HG03280 (cell line): ENCODE results near the gene TMEM115.

Experiments used
- ATAC-seq: cut with Tn5 transposase; IDR thresholded peaks from one replicate; pipeline ENCODE4 v1.9.1; 2021; ENCODE audit warnings: mild to moderate bottlenecking, moderate library complexity; ENCODE audit not compliant: unreplicated experiment

The TMEM115 gene

GRCh38 chr3:50334339-50335075 lies 24.8 kb downstream of the TMEM115 start:
- ATAC-seq = no peak

DNA sequence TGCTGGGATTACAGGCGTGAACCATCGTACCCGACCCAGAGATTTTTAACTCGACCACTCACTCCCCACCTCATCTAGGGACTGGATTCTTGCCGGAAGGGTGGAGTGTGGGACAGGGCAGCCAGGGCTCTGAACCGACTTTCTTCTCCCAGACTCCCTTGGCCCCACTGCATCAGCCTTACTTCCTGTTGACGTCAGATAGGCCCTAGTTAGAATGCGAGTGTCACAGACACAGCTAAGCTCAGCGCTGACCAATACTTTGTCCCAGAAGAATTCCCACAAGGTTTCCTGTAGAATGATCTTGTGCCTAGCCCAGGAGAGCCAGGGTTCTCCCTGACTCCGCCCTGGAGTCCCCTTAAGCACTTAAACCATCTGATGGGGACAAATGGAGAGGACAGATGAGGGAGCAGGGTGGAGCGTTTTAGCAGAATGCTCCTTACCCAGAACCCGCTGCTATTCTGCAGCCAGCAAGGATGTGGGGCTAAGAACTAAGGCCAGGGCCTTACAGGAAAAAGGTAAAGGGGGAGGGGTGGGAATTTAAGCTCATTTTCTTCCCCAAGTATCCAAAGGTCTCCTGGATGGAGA lies 25.5 kb downstream of the TMEM115 start:
- no peak for ATAC-seq

- no peak for ATAC-seq
These were observed 27.9 kb downstream of the TMEM115 start for GRCh38 chr3:50331364-50331907.

DNA sequence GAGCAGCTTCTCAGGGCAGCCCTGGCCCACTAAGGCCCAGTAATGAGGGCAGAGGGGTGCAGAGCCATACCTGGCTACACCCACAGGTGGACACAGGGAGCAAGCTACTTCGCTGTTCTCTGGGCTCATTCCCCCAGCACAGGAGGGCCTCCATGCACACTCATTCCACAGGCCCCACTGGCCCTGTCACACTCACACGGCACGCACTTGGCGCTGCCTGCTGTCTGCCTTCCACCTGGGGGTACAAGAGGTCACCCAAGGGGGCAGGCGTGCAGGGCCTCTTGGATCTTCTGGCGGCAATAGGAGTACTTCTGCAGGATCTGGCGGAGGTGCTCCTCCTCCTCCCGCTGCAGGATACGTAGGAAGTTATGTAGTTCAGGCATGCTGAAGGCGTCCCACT lies 29.0 kb downstream of the TMEM115 start:
- ATAC-seq = no peak

DNA sequence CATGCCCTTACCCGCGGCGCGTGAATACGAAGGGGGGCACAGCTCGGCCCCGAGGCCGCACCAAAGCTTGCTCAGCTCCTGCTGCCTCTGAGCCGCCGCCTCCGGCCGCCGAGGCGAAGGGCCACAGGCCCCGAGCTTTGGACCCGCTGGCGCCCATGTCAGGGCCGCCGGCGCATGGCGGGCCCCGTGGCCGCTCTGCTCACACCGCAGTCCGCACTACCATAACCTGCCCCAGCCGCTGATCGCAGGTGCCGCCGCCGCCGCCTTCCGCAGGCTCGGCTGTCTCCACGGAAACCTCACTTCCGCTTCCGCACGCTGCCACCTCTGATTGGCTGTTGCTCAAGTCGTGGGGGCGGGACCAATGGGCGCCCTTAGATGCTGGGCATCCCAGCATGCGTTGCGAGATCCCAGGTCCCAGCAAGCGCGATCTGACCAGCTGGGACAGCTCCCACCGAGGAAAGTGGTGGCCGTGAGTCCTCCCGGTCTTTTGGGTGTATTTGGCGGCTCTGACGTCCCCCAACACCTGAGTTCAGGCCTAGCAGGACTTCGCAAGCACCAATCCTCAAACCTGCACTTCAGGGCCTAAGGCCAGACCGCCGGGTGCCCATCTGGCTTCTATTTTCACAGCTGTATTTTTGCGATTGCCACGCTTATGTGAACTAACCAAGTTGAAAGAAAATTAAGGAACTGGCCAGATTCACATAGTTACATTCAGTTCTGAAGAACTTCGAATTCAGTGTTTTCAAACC lies 31.2 kb downstream of the TMEM115 start, which contains the start of gene TUSC2:
TUSC2 (minus strand) TSS at position 281 of the 749 bp plus-strand sequence; CDS start at position 157, 124 bp downstream.
- peak; percentile 86 for ATAC-seq

- ATAC-seq = no peak
These were observed 32.2 kb downstream of the TMEM115 start for GRCh38 chr3:50327129-50327528.

DNA sequence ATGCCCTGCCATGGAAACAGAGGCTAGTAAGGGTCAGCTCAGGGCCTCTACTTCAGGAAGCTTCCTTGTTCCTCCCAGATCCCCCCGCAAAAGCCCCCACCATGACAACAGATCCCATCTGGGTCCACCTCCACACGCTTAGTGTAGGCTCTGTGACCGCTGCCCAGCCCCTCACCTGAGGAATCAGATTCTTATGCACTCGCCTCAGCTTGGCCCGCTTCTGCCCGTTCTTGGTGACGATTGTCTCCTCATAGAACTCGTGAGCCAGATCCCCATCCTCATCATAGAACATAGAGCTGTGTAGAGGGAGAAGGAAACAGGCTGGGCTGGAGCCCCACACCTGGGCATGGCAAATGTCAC lies 33.2 kb downstream of the TMEM115 start:
- ATAC-seq = no peak

DNA sequence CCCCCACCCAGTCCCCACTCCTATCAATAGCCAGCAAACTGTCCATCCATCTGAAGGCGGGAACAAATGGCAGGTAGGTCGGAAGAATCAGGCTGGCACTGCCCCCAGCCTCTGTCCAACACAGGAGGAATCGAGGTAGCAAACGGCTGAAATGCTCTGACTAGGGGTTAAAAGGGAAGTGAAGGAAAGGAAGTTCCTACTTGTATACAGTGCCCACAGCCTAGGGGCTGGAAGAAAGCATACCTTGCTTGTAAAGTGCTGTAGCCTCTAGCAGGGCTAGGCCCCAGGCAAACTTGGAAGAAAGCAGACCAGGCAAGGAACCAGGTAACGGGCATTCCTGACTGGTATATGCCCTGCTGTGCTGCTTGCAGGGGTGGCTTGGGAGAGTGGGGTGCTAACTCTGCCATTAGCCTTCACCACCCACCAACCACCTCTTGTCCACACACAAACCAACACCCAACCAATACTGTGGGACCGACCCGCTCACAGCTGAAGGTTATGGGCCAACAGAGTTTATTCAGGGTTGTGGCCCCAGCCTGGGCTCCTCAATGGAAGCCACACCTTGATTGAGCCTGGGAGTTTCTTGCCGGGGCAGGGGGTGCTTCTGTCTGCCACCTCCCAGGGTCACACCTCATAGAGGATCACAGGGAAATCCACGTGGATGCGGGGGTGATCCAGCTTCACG lies 33.7 kb downstream of the TMEM115 start:
- ATAC-seq = no peak

DNA sequence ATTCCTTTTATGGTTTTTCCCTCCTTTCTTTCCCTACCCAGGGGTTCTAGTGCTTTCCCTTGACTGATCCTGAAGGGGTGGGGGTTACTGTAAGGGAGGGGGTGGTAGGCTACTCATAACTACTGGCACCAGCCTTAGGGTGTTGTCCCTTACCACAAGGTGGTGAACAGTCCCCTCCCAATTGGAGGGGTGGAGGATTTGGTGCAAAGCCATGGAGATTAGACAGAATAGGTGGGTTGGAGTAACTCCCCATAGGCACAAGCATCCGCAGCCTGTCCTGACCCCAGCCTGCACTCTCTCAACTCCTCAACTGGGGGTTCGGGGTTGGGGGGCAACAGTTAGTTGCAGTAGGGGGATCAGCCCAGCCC lies 34.2 kb downstream of the TMEM115 start:
- ATAC-seq = no peak

DNA sequence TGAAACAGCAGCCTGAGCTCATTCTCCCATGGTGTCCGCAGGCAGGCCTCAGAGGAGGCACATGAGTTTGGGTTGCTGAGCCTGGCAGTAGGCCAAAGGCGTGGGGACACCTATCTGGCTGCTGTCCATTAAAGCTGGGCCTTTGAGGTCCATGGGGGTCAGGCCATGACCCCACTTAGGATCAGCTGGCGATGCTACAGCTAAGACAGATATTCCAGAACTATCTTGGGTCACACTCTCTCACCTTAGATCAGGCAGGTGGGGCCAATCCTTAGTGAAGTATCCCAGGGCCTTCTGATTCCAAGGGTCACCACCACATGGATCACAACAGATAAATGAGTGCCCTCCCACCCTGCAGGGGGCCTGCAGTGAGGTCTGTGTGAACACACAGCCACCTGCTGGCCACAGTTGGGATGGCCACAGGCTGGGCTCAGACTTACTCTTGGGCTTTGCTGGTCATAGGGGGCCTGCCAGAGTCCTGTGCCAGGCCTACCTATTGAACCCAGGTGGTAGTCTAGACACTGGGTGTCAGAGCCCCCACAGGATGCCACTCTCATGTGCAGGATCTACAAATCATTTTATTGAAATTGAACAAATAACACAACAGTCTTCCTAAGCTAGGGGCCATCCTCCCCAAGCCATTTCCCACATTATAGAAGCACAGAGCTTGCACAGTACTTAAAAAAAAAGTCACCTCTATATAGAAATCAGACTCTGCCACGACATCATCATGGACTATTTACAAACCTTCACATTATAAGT lies 34.8 kb downstream of the TMEM115 start:
- no peak for ATAC-seq

DNA sequence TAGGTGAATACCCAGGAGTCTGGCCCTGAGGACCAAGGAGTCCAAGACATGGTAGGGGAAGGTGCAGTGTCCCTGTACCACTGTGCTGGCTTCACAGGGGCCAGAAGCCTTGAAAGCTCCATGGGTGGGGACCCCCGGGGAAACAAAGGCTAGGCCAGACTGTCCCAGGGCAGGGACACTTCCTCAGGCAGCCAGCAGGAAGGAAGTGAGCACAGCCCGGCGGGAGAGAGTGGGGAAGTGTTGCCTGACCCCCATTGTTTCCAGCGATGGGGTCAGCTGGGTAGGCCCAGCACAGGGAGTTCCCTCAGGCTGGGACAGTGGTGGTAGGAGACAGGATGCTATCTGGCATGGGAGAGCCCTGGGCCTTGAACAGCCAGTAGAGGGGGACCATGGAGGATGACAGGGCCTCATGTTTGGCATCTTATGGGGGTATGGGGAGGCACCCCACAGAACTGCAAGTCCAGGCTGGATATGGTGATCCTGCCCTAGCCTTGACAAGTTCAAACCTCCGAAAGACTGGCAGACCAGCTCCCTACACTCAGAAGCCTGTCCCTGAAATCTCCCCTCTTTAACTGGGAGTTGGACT lies 35.6 kb downstream of the TMEM115 start:
- ATAC-seq = no peak

DNA sequence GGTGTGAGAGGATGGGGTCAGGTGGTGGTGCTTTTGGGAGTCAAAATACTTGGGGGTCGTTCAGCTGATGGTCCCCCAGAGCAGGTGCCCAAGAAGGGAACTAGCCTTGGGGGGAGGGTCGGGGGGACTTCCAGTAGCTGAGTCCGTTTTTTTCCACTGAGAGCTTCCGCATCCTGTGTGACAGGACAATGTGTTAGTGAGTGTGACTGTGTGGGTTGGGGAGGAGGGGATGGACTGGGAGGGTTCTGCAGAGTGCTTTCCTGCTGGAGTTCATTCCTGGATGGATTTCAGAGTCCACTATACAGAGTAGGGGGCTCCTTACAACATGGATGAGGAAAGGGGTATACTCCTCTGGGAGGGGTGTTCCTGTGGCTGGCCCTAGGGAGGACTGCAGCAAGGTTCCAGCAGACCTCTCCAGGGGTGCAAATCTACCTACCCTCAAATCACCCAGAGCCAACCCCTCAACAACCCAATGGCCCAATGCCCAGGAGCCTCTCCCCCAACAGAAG lies 36.2 kb downstream of the TMEM115 start:
- ATAC-seq = no peak

DNA sequence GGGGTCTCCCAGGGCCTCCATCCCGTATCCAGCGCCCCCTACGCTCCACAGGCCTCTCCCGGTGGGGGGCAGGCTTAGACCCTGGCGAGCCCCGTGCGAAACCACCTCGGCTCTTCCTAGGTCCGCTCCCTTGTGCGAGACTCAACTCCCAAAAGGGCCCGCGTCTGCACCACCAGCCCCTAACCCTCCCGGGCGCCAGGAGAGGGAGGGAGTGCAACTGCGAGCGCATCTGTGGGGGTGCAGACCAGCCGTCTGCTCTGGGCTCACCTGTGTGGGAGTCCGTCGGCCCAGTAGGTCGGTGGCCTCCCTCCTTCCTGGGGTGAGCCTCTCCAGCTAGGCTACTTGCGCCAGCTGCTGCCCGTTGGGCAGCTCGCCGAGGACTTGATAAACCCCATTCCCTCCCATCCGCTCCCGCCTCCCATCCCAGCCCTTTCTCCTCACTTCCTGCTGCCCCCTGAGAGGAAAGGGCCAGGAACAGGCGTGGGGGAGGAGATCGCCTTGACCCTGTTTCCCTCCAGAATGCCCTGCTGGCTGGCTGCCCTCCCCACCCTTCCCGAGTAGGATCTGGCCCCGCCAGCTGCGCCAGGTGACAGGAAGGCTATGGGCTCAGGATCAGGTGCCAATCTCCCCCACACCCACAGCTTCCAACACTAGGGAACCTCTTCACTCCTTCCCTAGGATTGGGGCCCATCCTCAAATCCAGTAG lies 36.8 kb downstream of the TMEM115 start, which contains the start of gene HYAL2:
HYAL2 (minus strand) TSS at position 360 of the 706 bp plus-strand sequence. CDS start 2,256 bp downstream, outside the sequence.
- ATAC-seq = no peak

GRCh38 chr3:50322115-50322385 lies 37.3 kb downstream of the TMEM115 start:
- no peak for ATAC-seq

GRCh38 chr3:50321336-50322114 lies 37.8 kb downstream of the TMEM115 start:
- ATAC-seq = peak; percentile 74

DNA sequence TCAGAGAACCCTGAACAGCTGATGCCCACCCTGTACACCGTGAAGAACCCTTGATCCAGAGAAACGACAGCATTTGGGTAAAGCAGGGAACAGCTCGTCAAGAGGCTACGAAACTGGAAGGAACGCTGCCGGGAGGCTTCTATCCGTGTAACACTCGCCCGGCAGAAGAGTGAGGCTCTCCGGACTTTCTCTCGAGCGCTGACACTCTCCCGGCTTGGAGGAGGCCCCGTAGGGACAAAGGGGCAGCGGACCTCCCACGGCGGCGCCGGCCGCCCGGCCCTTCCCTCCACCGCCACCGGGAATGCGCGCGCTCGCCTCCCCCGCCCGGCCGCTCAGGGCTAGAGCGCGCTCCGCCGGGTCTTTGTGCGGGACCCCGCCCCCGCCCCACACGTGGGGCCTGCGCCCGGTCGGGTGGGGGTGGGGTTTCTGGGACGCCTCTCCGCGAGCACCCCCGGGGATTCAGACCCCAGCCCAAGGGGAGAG lies 38.4 kb downstream of the TMEM115 start:
- peak; percentile 49 for ATAC-seq

- no peak for ATAC-seq
These were observed 39.3 kb downstream of the TMEM115 start for GRCh38 chr3:50319894-50320625.
